ENCODE measurements around the gene EEPD1. TPM values are rescaled to one million over a fixed set of nuclear protein-coding genes. Genes with fewer than 3 reads are reported as not detected.

The EEPD1 gene
- total RNA-seq, 1 experiment from 2014 or later = 5.0 TPM

- no CpG with 5 or more reads among the region's 4 CpGs for WGBS (ENCODE audit: extremely low coverage, insufficient read length, low lambda C conversion rate)
- H3K56ac ChIP-seq (ENCODE audit: insufficient read length, low read depth, low read length) = no peak overlapping the region
- no peak overlapping the region for H2BK5ac ChIP-seq (ENCODE audit: insufficient read length, low read length)
- H3K4me1 Mint-ChIP-seq = peaks cover 36 to 42% of the 10 kb centered on the region in 2 experiments
- no peak overlapping the region for H3K23ac ChIP-seq (ENCODE audit: insufficient read length, low read depth, low read length)
- no peak overlapping the region for H4K8ac ChIP-seq (replicated peaks; ENCODE audit: insufficient read length, low read depth, low read length)
- H3K9me3 ChIP-seq (ENCODE audit: control insufficient read depth, low read depth, low read length) = no peaks in the 10 kb centered on the region
- no peaks in the 10 kb centered on the region for H4K20me1 ChIP-seq (ENCODE audit: control insufficient read depth, insufficient read depth, insufficient read length)
- peaks cover 0 to 13% (median 8%) of the 10 kb centered on the region in 3 experiments; a peak in 5 of 7 replicates for H3K36me3 Mint-ChIP-seq (ENCODE audit: insufficient read depth in 1 of 3, low read depth in 3 of 3)
- H3K9me3 Mint-ChIP-seq = peaks cover 0 to 4% of the 10 kb centered on the region in 2 experiments; a peak in 3 of 5 replicates
- no peak overlapping the region for H3T11ph ChIP-seq (ENCODE audit: low read length)
- H4K5ac ChIP-seq (ENCODE audit: insufficient read length, low read depth, low read length) = no peak overlapping the region
- H3K4me3 Mint-ChIP-seq = no peak overlapping the region
- H2BK120ac ChIP-seq (ENCODE audit: low read depth, low read length, poor library complexity, severe bottlenecking) = no peak overlapping the region
- H3K27me3 Mint-ChIP-seq (ENCODE audit: low read depth) = peaks cover 2% of the 10 kb centered on the region
- DNase-seq = no peak
- no peaks in the 10 kb centered on the region for H3K79me2 ChIP-seq (ENCODE audit: insufficient read depth, low read length)
- H3K23me2 ChIP-seq (ENCODE audit: insufficient read length, low read depth, low read length, poor library complexity, severe bottlenecking) = no peaks in the 10 kb centered on the region
- no peak for TF ChIP-seq CTCF (conservative IDR thresholded peaks at IDR 0.05)
- H2AFZ ChIP-seq (ENCODE audit: low read length) = no peak overlapping the region
- no peaks in the 10 kb centered on the region for H3K27me3 ChIP-seq (ENCODE audit: insufficient read depth, low read length)
- H4K91ac ChIP-seq (ENCODE audit: insufficient read length, low read depth, low read length) = no peak overlapping the region
- no peaks in the 10 kb centered on the region for H3K79me1 ChIP-seq (ENCODE audit: insufficient read depth, low read depth, low read length, poor library complexity, severe bottlenecking)
- no peak overlapping the region for H2BK15ac ChIP-seq (ENCODE audit: low read depth, low read length)
- no peak overlapping the region for H2AK5ac ChIP-seq (ENCODE audit: insufficient read length, low read length)
- H3K27ac ChIP-seq (ENCODE audit: insufficient read length, low read depth, low read length) = no peak overlapping the region
- no peak overlapping the region for H2BK20ac ChIP-seq (ENCODE audit: low read depth, low read length, poor library complexity, severe bottlenecking)
- no peak overlapping the region for H3K4ac ChIP-seq (ENCODE audit: low read depth, low read length)
- H3K18ac ChIP-seq (ENCODE audit: insufficient read length, low read depth, low read length) = no peak overlapping the region
- peaks cover 13% of the 10 kb centered on the region; the same call in 1 of the 2 replicates for H3K4me1 ChIP-seq (ENCODE audit: insufficient read depth, low read length)
- H3K4me2 ChIP-seq (ENCODE audit: insufficient read depth, insufficient read length, low read length) = no peak overlapping the region
- no peak overlapping the region for H3K14ac ChIP-seq (ENCODE audit: insufficient read depth, low read length)
- H3K27ac Mint-ChIP-seq = peak overlapping the region in 2 of 3 experiments; percentile 47 to 53; a peak in 1 of 7 replicates
- H3K9ac ChIP-seq (ENCODE audit: extremely low read depth, insufficient read length, low read length) = no peak overlapping the region
- H2BK12ac ChIP-seq (ENCODE audit: insufficient read length, low read depth, low read length) = no peak overlapping the region
Measured at GRCh38 chr7:36216063-36216684, 63.1 kb downstream of the EEPD1 start.

All from H9 (cell line).